Astrocyte of the cerebellum (primary cell): Measurements from ENCODE around the gene MIA2.
A peak's percentile ranks its signal among the peaks of the same experiment; 100 is the strongest.
"Not testable (repeated sequence)": the region's sequence is repeated elsewhere in the genome, so short reads cannot be mapped to it uniquely, and the experiment has no call there.

Experiments used
- DNase-seq: peaks from one replicate; pipeline ENCODE4 v3.0.0-alpha.2; 2011; ENCODE audit warnings: low read depth
- H3K4me3 ChIP-seq: 2 replicates; pipeline ENCODE4 v1.5.1; 2011; ENCODE audit warnings: mild to moderate bottlenecking, low read depth, low read length, moderate library complexity
- CTCF ChIP-seq: IDR thresholded peaks from 2 replicates; pipeline ENCODE4 v1.5.1; 2012; ENCODE audit warnings: low read length, low read depth, moderate library complexity, mild to moderate bottlenecking; ENCODE audit errors: missing control alignments
- in situ Hi-C: cut with HindIII; loops from 2 replicates; pipeline ENCODE4 v1.10.0; 2017; ENCODE audit warnings: low sequenced_read_pairs

Gene MIA2

GRCh38 chr14:39230416-39231035 is 3.2 kb upstream of the MIA2 start:
- TF ChIP-seq CTCF: no peak
- no peak for DNase-seq
- in situ Hi-C loops: no loop called here
- H3K4me3 ChIP-seq: no peak overlapping the region

- in situ Hi-C loops: not testable (repeated sequence)
- peak; percentile 26 for DNase-seq
Observed at GRCh38 chr14:39231751-39232553, 1.8 kb upstream of the MIA2 start.

GRCh38 chr14:39232554-39233415 is 930 bp upstream of the MIA2 start:
- in situ Hi-C loops: no loop called here
- no peak for TF ChIP-seq CTCF
- H3K4me3 ChIP-seq: no peak overlapping the region
- peak; percentile 34 for DNase-seq

More at GRCh38 chr14:39231751-39232553, 1.8 kb upstream of the MIA2 start:
- TF ChIP-seq CTCF: peak; percentile 24
- H3K4me3 ChIP-seq: not testable (repeated sequence)

- DNase-seq, in situ Hi-C loops, H3K4me3 ChIP-seq: not testable (repeated sequence)
Observed at GRCh38 chr14:39234986-39235385, 1.3 kb downstream of the MIA2 start.

GRCh38 chr14:39235466-39235865 is 1.8 kb downstream of the MIA2 start:
- in situ Hi-C loops, DNase-seq, H3K4me3 ChIP-seq: not testable (repeated sequence)

- no peak for DNase-seq
- H3K4me3 ChIP-seq: no peak overlapping the region
- TF ChIP-seq CTCF: no peak
- in situ Hi-C loops: no loop called here
Observed at GRCh38 chr14:39240769-39241168, 7.1 kb downstream of the MIA2 start.

- DNase-seq: no peak
Observed at GRCh38 chr14:39241637-39242036, 7.9 kb downstream of the MIA2 start.

More at GRCh38 chr14:39241637-39242036, 7.9 kb downstream of the MIA2 start:
- in situ Hi-C loops: no loop called here
- TF ChIP-seq CTCF: no peak
- H3K4me3 ChIP-seq: no peak overlapping the region
